Mucosa of stomach (tissue), 1 donor: Measurements from ENCODE around the gene PGC.
A peak's percentile ranks its signal among the peaks of the same experiment; 100 is the strongest.

Source experiments
- H3K27me3 ChIP-seq: one replicate; pipeline ENCODE4 v1.7.0; 2013; ENCODE audit warnings: mild to moderate bottlenecking, low read length; ENCODE audit not compliant: control insufficient read depth, insufficient read depth
- H3K36me3 ChIP-seq: one replicate; pipeline ENCODE4 v1.7.0; 2013; ENCODE audit warnings: low read length; ENCODE audit not compliant: control insufficient read depth, insufficient read depth
- H3K4me1 ChIP-seq: one replicate; pipeline ENCODE4 v1.7.0; 2013; ENCODE audit warnings: mild to moderate bottlenecking, low read length; ENCODE audit not compliant: control insufficient read depth, insufficient read depth
- H3K4me3 ChIP-seq: one replicate; pipeline ENCODE4 v1.7.0; 2013; ENCODE audit warnings: low read length
- H3K9ac ChIP-seq: one replicate; pipeline ENCODE4 v1.7.0; 2013; ENCODE audit warnings: mild to moderate bottlenecking, low read length, moderate library complexity
- H3K9me3 ChIP-seq: one replicate; pipeline ENCODE4 v1.7.0; 2013; ENCODE audit warnings: mild to moderate bottlenecking, low read length, moderate library complexity; ENCODE audit not compliant: control insufficient read depth
- donor health status: Pancreatic carcinoma.

PGC gene

DNA sequence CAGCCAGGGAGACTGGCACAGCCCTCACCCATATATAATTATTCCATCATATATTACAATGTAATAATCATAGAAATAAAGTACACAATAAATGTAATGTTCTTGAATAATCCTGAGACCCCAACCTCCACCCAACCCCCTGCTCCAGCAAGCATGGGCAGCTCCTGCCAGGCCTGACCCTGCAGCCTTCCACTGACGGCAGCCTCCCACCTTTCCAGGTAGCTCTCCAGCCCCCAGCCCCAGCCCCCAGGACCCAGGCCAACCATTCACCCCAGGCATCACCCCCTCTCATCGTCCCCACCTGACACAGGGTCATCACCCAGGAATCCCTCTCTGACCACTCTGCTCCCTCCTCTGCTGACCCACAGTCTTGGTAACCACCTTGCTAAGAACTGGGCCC, 26.4 kb downstream of the PGC start:
- Histone ChIP-seq H3K4me3 (no peak overlapping the region), H3K9me3 (no peaks in the 10 kb centered on the region), H3K4me1 (peaks cover 24% of the 10 kb centered on the region), H3K27me3 (no peaks in the 10 kb centered on the region), H3K9ac (no peak overlapping the region), H3K36me3 (no peaks in the 10 kb centered on the region)

DNA sequence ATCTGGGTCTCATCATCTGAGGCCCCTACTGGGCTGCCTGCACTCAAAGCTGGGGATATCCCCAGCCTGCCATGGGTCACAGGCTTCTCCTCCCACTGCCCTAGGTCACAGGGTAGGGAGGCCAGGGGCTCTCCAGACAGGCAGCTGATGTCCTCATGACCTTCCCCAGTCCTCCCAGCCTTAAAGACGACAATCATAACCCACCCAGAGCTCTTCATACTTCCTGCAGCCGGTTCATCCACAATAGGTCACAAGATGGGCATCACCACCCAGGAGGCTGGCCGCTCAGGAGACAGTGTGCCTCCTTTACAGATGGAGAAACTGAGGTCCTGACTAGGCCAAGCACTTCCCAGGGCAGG, 27.0 kb downstream of the PGC start:
- Histone ChIP-seq H3K9ac (no peak overlapping the region), H3K9me3 (no peaks in the 10 kb centered on the region), H3K4me1 (peaks cover 23% of the 10 kb centered on the region), H3K4me3 (no peak overlapping the region), H3K27me3 (no peaks in the 10 kb centered on the region), H3K36me3 (no peaks in the 10 kb centered on the region)

DNA sequence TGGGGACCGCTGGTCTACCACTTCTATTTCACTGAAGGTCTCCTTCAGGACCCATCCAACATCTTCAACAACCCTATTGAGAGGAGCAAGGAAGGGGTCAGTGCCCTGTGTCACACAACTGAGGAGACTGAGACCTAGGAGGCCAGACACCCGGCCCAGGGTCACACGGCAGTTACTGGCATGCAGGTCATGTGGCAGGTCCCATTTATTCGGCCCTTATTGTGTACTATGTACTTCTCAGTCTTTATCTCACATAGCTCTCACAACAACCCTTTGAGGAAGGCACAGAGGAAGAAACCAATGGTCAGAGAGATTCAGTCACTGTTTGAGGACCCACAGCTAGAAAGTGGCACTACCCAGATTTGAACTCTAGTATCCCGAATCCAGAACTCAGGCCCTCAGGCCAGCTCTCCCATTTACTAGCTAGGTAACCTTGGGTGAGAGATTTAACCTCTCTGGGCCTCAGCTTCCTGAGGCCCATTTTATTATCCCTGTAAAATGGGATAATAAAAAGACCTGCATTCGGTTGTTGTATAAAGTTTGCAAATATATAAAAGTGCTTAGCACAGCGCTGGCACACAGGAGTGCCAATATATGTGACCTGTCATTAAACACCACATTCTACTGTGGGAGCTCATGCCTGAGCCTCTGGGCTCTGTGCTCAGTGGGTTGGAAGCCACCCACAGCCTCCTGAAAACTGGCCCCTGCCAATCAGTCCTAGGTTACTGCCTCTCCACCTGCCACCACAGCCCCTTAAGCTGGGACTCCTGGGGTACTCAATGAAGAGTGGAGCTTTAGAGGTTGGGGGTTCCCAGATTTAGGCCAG, 27.5 kb downstream of the PGC start:
- Histone ChIP-seq H3K4me1 (peaks cover 18% of the 10 kb centered on the region), H3K9ac (no peak overlapping the region), H3K4me3 (no peak overlapping the region), H3K9me3 (no peaks in the 10 kb centered on the region), H3K27me3 (no peaks in the 10 kb centered on the region), H3K36me3 (no peaks in the 10 kb centered on the region)

DNA sequence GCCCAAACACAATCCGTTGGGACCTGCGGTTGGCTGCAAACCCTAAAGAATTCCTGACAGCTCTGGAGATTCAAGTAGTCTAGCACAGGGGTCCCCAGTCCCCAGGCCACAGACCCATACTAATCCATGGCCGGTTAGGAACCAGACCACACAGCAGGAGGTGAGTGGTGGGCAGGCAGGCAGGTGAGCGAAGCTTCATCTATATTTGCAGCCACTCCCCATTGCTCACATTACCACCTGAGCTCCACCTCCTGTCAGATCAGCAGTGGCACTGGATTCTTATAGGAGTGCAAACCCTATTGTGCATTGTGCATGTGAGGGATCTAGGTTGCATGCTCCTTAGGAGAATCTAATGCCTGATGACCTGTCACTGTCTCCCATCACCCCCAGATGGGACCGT, 28.4 kb downstream of the PGC start:
- H3K36me3 ChIP-seq = no peaks in the 10 kb centered on the region
- H3K4me3 ChIP-seq = no peak overlapping the region
- peaks cover 19% of the 10 kb centered on the region for H3K4me1 ChIP-seq
- no peaks in the 10 kb centered on the region for H3K27me3 ChIP-seq
- H3K9ac ChIP-seq = no peak overlapping the region
- no peaks in the 10 kb centered on the region for H3K9me3 ChIP-seq

DNA sequence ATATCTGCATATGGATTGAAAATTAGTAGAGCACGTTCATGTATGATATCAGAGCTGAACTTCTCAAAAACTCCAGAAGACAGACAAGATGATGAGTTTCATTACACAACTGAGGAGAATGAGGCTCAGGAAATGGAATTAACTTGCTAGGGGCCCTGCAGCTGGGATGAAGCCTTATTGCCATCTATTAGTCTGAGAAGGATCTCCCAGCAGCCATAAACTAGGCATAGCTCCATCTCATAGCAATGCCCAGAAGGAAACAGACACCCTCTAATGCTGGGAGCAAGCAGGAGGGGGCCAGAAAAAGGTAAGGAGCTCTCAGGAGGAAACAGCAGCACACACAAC, 29.8 kb downstream of the PGC start:
- H3K4me1 ChIP-seq = peaks cover 22% of the 10 kb centered on the region
- H3K4me3 ChIP-seq = no peak overlapping the region
- H3K9ac ChIP-seq = no peak overlapping the region
- no peaks in the 10 kb centered on the region for H3K27me3 ChIP-seq
- no peaks in the 10 kb centered on the region for H3K9me3 ChIP-seq
- H3K36me3 ChIP-seq = no peaks in the 10 kb centered on the region

DNA sequence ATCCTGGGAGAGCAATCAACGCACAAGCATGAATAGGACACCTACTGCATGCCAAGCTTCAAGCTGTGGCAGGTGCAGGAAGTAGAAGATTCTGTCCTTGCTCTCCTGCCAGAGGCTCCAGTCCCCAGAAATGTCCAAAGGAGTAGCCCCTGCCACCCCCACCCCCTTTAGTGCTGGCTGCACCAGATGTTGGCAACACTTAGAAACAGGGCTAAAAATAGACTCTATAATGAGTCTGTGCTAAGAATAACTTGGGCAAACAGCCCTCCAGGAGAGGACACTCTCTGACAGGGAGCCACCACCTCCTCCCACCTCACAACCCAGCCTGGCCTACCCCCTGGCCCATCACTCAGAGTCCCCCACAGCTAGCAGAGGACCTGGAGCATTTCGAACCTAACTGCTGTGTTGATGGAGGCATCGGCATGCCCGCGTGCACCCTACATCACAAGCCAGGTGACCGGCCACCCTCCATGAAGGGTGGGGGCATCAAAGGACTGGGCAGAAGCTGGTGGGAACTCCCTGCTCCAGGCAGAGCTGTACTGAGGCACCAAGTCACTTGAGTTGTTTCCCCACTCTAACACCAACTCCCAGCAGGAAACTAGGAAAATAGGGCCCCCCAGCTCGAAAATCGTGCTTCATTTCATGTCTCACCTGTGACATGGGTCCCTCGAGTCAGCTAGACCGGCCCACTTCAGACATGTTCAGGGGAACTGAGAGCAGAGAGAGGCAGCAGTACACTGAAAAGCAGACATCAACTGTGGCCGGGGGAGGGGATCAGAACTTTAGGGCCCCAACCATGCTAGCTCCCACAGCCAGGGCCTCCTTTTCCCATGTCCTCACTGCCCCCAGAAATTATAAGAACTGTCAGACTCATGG, 30.4 kb downstream of the PGC start:
- H3K4me1 ChIP-seq = peaks cover 28% of the 10 kb centered on the region
- H3K36me3 ChIP-seq = no peaks in the 10 kb centered on the region
- H3K9ac ChIP-seq = no peak overlapping the region
- H3K27me3 ChIP-seq = no peaks in the 10 kb centered on the region
- no peak overlapping the region for H3K4me3 ChIP-seq
- H3K9me3 ChIP-seq = no peaks in the 10 kb centered on the region

DNA sequence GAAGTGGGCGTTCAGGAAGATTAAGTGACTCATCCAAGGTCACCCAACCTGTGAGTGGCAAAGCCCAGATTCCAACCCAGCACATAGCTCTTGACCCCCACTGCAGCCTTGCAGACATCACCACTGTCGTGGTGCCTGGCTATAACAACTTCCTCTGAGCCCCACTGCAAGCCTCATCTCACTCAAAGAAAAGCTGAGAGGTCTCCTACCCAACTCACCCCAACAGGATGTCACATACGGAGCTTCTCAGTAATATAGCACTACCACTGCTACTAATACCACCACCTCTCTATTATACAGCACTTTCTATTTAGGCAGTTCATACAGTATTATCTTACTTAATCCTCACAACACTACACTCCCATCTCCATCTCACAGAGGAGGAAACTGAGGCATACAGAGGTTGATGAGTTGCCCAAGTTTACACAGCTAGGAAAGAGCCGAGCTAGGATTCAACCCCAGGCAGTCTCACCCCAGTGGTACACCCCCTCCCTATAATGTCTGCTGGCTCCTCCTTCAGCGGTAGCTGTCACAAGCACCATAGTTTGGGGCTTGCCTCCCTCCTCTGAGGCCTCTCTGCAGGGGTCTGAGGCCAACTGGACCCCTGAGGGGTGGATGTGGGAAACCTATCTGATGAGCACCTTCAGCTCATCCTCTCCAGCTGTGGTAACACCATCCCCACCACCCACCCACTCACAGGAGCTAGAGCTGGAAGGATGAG, 31.2 kb downstream of the PGC start:
- Histone ChIP-seq H3K27me3 (no peaks in the 10 kb centered on the region), H3K36me3 (no peaks in the 10 kb centered on the region), H3K9ac (no peak overlapping the region), H3K9me3 (no peaks in the 10 kb centered on the region), H3K4me1 (peaks cover 35% of the 10 kb centered on the region), H3K4me3 (no peak overlapping the region)

DNA sequence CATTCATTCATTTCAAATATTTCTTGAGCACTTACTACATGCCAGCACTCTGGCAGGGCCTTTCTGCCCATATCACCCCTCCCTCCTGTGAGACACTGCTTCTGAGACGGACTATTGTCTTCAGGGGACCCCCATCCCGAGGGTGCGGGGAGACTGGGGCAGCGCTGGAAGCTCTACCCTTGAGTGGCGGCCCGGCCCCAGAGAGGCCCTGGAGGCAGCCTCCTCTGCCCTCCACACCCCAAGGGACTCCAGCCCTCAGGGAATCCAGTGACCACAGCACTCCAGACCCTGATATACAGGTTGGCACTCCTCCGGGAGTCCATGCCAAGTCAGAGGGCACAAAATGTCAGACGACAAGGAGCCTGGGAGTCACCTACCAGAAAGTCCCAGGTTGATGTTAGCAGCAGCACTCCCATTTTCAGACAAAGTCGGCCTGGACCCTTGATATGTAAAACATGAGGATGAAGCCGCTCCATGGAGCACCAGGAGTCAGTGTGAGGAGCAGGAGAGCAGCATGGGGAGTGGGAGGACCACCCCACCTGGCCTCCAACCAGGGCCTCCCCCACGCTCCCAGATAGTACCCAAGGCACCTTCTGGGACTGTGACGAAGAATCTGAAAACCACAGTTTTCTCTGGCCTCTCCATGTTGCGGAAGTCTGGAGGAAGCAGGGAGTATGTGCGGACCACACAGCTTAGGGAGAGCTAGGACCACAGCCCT, 32.5 kb downstream of the PGC start:
- Histone ChIP-seq H3K4me1 (peaks cover 35% of the 10 kb centered on the region), H3K36me3 (no peaks in the 10 kb centered on the region), H3K4me3 (no peak overlapping the region), H3K9ac (no peak overlapping the region), H3K27me3 (no peaks in the 10 kb centered on the region), H3K9me3 (no peaks in the 10 kb centered on the region)

DNA sequence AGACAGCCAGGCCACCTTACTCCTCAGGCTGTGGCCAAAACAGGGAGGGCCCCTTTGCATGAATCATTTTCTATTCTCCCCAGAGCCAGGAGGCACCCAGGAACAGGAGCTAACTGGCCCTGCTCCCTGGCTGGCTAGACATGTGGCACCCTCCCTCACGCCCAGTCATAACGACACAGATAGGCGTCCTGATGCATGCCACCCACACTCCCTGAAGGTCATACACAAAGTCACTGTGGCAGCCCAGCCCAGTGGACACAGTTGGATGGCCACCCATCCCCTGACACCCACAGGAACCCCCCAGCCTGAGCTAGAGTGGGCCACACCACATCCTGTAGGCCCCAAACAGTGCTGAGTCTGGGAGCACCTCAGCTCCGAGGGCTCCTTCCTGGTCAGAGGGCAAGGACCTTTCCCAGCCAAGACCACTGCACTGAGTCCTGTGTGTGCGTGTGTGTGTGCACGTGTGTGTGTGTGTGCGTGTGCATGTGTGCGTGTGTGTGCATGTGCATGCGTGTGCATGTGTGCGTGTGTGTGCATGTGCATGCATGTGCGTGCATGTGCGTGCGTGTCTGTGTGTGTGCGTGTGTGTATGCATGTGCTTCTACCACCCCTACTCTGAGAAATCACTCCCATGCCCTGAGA, 33.4 kb downstream of the PGC start:
- Histone ChIP-seq H3K36me3 (no peaks in the 10 kb centered on the region), H3K27me3 (no peaks in the 10 kb centered on the region), H3K9me3 (no peaks in the 10 kb centered on the region), H3K4me3 (no peak overlapping the region), H3K4me1 (peaks cover 35% of the 10 kb centered on the region), H3K9ac (peak overlapping the region; percentile 46)

DNA sequence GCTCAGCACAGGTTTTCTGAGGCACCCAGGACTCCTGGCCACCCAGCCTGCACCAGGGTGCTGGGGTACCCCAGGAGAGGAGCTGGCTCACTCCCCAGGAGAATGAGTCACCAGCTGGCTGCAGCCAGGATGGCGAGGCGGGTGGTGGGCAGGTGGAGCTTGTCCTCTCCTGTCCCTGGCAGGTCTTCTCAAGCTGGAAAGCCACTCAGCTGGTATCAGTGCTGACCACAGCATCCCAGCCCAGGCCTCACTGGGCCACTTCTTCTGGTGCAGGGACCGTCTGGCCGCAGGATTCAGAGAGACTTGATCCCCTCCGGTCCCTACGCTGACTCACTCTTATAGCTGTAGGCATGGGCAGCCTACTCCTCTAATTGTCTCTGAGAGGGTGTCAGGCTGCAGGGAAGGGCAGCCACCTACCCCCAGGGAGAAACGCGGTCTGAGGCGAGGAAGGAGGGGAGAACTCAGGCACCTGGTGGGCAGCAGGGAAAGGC, 34.0 kb downstream of the PGC start:
- Histone ChIP-seq H3K27me3 (no peaks in the 10 kb centered on the region), H3K9ac (peak overlapping the region; percentile 46), H3K9me3 (no peaks in the 10 kb centered on the region), H3K4me3 (peak overlapping the region; percentile 6), H3K36me3 (no peaks in the 10 kb centered on the region), H3K4me1 (peaks cover 35% of the 10 kb centered on the region)

DNA sequence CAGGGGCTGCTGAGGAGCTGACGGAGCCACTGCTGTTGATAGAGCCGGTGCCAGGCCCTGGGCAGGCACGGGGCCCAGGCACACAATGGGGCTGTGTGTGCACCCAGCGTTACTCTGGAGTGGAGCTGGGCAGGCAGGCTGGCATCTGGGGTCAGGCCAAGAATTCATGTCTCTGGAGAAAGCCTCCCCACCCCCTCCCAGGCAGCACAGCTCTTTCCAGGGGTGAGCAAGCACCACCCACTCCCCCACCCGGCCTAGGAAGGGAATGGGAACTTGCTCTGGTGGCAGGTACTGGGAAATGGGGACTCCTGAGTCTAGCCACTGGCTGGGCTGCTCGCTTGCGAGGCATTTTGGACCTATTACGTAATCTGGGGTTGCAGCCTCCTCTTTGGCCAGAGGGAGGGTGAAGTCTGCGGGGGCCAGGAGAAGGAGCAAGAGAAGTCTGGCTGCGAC, 34.5 kb downstream of the PGC start:
- H3K4me1 ChIP-seq = peaks cover 35% of the 10 kb centered on the region
- H3K36me3 ChIP-seq = no peaks in the 10 kb centered on the region
- peak overlapping the region; percentile 46 for H3K9ac ChIP-seq
- no peaks in the 10 kb centered on the region for H3K27me3 ChIP-seq
- H3K4me3 ChIP-seq = peak overlapping the region; percentile 6
- no peaks in the 10 kb centered on the region for H3K9me3 ChIP-seq
